Stimulated activated CD4-positive, alpha-beta T cell treated with anti-CD3 and anti-CD28 coated beads, TNF-alpha, amount 100 ng/mL, for 1 hour (primary cell): ENCODE data around the gene DDOST.

ENCODE experiments used
- DNase-seq, 3 donors: peaks; one replicate each; pipeline ENCODE4 v3.0.0-alpha.2; 2020; ENCODE audit warnings: low read depth in 3 of 3, low spot score in 1 of 3

The DDOST gene

DNA sequence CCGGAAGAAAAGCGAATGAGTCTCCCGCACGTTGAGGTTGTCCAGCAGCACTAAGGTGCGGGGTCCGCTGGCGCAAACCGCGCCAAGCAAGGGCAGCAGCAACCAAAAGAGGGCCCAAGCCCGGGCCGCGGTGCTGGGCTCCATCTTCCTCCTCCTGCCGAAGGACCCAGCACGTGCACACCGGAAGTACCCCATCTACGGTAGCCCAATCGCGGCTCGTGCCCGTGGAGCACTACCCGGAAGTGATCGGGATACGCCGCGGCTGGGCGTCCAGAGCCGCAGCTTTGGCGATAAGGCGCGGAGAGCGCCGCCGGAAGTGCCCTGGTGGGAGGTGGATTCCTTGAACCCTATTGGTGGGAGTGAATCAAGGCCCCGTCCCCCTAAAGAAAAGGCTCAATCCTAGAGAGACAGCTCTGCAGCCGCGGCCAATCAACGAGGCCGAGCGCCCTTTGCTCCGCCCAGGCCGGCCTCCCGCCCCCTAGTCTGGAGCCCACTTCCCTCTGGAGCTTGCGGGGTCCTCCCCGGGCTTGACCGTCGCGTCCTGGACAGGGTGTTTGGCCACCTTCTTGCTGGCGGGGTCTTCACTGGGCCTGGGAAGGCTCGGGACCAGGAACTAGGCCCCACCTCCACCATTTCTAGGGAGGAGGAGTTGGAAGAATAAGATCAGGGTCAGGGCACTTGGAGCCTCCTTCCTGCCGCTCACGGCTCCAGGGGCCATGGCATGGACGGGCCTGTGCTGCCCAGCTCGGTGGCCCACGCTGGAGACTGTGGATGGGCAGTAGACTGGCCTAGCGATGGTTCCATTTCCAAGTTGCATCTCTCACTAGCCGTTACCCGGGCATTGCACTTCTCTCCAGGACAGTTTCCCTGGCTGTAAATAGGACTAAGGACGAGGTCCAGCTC lies at the start of gene DDOST:
Gene DDOST, minus strand, starts transcription at position 163 of the 903 bp plus-strand sequence. Its CDS starts 19 bp downstream, at position 144.
- peak; percentile 85 to 86 (median 85) for DNase-seq

DNA sequence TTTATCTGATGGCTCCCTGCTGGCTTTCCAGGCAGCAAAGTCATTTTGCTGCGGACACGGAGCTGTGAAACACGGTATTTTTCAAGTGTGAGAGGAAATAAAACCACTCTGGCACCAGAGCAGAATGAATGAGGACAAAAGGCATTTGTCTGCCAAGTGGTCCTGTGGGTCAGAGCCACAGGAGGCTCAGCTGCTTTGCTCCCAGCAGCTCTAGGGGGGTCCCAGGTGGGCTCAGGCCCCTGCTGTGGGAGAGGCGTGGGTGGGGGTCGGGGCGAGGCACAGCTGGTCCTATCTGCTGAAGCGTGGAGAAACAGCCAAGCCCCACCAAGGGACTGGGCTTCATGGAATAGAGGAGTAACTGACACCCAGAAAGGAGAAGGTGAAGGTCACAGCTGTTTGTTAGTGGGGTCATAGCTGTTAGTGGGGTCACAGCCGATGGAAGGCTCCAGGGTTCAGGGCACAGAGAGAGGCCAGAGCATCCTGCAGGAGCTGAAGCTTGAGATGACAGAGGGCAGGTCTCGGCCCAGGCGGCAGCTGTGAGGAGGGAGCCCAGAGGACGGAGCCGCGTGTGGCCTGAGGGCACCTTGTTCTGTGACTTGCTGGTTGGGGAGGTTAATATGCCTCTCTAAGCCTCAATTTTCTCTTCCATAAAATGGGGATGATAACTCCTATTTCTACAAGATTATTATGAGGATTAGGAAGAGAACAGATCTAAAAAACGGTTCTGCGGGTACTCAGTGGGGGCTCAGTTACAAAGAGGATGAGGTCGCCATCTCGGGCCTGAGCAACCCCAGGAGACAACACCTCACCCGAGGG lies 49.5 kb upstream of the DDOST start:
- no peak for DNase-seq

DNA sequence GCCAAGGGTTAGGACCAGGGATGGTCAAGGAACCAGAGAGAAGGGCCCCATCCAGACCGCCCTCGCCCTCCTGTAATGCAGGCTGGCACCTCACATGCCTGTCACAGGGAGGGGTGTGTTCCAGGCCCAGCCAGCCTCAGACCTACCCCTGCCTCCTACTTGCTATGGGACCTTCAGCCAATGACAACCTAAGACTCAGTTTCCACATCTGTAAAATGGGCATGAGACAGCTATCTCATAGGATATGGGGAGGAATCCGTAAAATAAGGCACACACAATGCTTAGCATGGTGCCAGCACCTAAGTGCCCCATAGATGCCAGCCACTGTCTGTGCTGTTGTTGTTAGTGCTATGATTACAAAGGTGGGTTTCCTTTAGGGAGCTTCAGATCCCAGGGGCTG lies 48.7 kb upstream of the DDOST start:
- no peak for DNase-seq

DNA sequence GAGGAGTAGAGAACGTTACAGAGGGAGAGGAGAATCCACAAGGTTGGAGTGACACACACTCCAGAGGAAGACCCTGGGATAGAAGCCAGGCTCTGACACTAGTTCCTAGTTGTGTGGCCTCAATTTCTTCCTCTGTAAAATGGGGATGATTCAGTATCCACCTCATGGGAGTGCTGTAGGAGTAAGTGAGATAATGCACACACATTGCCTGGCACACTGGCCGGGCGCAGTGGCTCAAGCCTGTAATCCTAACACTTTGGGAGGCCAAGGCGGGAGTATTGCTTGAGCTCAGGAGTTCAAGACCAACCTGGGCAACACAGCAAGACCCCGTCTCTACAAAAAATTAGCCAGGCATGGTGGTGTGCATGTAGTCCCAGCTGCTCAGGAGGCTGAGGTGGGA lies 47.7 kb upstream of the DDOST start:
- DNase-seq = no peak

DNA sequence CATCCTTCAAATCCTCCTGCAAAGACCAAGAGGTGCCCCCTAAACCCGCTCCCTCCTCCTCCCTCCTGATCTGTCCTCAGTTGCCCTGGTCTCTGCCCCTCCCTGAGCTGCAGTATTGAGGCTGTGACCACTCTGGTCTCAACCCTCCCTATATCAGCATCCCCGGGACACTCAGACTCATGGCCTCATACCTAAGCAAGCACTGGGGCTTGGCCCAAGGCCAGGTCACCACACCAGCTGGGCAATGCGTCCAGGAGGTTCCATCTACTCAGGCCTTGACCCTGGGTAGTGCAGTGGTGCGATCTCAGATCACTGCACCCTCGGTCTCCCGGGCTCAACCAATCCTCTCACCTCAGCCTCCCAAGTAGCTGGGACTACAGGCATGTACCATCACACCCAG lies 46.9 kb upstream of the DDOST start:
- no peak for DNase-seq

DNA sequence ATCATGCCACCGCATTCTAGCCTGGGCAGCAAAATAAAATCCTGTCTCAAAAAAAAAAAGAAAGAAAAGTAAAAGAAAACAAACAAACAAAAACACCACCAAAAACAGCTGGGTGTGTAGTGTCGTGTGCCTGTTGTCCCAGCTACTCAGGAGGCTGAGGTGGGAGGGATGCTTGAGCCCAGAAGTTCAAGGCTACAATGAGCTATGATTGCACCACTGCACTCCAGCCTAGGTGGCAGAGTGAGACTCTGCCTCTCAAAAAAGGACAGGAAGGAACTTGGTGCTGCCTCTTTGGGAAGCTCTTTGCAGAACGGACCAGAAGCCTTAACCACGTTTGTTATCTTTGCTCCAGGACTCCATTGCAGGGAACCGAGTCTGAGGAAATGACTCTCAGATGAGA lies 45.7 kb upstream of the DDOST start:
- no peak for DNase-seq

DNA sequence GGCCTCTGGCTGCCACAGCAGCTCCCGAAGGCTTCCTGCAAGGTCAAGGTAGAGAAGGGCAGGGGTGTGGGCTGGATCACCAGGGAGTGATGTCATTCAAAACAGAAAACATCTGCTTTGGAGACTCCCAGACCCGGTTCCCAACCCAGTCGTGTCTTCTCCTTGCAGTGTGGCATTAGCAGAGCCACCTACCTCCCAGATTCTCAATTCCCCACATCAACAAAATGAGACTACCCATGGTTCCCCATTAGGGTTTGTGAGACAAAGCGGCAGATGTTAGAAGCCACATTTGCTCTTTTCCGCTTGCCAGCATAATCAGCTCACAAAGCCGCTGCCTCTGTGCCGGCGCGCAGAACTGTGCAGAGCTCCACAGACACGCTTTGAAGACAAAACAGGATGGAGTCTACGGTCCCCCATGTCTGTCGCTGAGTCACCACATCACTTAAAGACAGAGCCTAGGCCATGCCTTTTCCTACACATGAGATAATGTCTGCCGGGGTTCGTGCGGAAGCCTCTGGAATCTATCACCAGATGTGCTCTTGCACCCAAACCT lies 44.1 kb upstream of the DDOST start:
- DNase-seq = no peak

DNA sequence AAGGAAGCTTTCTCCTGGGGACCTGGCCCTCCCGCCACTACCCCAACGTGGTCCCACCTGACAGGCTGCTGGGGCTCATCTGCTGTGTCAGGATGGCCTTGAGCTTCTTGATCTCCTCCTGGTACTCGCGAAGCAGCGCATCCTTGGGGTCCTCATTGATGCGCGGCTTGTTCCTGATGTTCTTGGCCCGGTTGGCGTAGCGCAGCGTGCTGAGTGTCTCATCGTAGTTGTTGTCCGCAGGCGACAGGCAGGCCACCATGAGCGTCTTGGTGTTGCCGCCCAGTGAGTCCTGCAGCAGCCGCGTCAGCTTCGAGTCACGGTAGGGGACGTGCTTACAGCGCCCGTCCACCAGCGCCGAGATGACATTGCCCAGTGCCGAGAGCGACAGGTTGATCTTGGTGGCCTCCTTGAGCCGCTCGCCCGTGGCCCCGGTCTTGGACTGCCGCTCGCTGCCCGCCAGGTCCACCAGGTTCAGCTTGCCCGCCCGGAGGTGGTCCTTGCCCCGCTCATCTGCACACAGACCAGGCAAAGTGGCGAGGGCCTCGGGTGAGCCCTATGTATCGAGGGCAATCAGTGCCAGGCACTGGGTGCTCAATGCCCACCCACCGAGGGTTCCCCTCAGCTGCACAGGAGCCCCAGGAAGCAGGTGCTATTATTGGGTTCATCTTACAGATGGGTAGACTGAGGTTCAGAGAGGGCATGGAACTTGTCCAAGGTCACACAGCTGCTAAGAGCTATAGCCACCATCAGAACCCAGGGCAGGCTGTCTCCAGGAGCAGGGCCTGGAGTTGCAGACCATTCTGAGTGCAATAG lies 43.4 kb upstream of the DDOST start:
- DNase-seq = no peak

DNA sequence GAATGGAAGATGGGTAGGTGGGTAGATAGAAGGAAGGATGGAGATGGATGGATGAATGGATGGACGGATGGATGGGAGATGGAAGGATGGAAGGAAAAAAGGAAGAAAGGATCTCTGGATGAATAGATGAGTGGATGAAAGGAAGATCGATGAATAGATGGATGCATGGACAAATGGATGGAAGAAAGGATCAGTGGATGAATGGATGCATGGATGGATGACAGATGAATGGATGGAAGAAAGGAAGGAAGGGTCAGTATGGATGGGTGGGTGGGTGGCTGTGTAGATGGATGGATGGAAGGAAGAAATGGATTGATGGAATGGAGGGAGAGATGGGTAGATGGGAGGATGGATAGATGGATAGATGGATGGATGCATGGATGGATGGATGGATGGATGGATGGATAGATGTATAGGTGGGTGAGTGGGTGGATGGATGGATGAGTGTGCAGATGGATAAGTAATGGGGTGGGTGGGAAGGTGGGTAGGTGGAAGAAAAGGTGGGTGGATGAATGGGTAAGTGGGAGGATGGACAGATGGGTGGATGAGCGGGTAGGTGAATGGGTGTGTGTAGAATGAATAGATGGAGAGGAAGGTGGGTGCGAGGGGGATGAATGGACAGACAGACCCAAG lies 42.1 kb upstream of the DDOST start:
- DNase-seq = no peak

DNA sequence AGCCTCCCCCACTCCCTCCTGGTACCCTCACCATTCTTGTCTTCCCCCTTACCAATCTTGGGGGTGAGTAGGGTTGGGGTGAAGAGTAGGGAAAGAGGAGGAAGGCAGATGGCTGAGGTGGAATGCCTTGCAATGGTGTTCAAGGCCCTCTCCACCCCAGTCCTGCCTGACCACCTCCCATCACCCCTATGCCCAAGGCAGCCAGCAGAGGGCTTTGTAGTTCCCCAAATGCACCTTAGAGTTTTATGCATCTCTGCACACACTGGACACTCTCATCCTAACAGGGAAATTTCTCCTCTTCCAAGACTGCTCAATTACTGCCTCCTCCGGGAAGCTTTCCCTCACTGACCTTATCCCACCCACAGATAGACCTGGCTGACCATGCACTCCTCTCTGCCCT lies 41.2 kb upstream of the DDOST start:
- no peak for DNase-seq

DNA sequence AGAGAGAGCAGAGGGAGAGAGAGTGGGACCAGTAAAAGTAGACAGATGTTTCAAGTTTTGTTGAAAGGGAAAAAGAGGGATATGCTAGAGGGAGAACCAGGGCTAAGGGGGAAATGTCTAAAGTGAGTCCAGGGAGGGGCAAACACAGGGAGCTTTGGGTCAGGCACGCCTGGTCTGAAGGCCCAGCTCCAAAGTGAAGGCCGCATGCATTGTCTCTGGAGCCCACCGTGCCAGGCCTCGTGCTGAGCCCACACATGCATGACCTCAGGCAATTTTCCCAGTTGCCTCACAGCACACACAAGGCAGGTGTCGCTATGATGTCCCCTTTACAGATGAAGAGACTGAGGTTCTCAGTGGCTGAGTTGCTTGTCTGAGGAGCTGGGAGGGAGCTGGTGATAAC lies 40.7 kb upstream of the DDOST start:
- no peak for DNase-seq

DNA sequence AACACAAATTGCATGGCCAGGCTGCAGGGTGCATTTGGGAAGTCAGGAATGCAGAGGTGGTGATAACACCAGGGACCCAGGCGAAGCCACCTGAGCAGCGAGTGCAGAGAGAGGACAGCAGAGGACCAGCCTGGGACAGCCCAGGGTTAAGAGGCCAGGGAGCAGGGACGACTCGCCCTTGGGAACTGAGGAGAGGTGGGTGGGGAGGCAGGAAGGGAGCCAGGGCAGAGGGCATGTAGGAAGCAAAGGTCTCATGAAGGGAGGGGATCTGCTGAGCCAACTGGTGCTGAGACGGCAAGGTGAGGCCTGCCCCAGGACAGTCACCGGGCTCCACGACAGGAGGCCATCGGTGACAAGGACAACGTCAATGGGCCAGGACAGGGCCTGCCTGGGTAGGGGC lies 40.3 kb upstream of the DDOST start:
- no peak for DNase-seq

DNA sequence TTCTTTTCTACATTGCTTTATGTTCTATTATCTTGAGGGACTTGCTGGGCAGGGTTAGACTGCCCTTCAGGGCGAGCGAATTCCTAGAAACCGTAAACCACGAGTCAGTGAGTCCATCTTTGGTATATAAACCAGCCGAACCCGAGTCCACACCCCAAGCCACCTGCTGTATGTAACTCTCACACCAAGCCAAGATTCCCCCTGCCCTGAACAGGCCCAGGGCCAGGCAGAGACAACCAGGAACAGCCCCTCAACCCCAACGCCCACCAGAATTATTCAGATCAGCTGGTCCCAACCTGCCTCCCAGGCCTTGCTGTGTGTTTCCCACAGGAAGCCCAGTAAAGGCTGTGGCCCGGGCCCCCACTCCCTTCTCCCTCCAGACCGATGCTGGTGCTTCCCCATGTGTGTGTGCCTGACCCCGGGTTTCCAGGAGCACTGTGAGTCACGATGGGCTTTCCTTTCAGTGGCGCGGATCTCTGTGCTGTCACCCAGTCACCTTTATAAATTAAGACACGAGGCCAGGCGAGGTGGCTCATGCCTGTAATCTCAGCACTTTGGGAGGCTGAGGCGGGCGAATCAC lies 39.6 kb upstream of the DDOST start:
- DNase-seq = no peak

DNA sequence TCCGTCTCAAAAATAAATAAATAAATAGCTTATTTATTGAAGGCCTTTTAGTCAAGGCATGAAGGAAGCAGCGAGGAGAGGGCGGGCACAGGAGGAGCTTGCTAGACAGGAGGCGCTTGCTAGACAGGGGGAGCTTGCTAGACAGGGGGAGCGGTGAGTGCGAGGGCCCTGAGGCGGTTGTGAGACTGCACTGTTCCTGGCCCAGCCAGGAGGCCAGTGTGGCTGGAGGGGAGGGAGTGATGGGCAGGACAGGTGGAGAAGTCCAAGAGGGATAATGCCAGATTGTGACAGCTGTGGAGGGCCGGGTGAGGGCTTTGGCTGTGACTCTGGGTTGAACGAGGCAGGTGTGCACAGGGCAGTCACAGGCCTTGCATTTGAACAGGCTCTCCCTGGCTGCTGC lies 38.4 kb upstream of the DDOST start:
- DNase-seq = no peak

DNA sequence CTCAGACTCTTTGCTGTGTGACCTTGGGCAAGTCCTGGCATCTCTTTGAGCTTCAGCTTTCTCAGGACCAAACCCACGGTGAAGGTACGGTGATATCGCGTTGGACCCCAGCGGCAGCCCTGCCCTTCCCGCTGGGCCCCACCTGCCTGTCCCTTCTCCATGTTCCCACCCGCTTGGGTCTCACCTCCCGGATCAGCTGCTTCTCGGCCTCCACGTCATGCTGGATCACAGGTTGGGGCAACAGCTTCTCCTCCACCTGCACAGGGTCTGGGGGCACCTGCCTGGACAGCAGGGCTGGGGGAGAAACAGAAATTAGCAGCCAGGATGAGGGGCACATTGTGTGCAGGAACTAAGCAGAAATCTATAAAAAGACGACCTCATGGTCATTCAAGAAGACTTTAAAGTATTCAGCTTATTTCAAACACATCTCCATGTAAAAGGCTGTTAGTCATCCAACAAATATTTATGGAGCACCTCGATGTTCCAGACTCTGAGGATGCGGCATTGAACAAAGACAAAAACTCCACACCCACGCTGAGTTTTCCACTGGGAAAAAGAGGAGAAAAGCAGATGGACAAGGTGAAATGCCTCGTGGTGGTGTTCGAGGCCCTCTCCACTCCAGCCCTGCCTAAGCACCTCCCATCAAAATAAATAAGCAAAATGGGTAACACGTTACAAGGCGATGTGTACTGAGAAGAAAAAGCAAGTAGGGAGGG lies 37.2 kb upstream of the DDOST start:
- DNase-seq = no peak

DNA sequence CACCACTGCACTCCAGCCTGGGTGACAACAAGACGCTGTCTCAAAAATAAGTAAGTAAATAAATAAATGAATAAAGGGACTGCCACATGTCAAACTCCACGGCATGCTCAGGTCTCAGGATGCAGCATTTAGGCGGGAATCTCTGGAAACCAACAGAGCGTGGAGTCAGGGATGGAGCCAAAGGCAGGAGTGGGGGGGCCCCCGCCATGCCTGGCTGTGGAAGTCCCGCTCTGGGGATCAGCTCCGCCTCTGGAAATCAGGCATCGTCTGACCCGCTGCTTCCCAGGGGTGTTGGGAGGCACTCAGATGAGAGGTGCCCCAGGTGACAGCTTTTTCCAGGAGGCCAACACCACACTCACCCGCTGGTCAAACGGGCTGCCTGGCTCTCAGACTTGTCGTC lies 36.4 kb upstream of the DDOST start:
- DNase-seq = no peak

DNA sequence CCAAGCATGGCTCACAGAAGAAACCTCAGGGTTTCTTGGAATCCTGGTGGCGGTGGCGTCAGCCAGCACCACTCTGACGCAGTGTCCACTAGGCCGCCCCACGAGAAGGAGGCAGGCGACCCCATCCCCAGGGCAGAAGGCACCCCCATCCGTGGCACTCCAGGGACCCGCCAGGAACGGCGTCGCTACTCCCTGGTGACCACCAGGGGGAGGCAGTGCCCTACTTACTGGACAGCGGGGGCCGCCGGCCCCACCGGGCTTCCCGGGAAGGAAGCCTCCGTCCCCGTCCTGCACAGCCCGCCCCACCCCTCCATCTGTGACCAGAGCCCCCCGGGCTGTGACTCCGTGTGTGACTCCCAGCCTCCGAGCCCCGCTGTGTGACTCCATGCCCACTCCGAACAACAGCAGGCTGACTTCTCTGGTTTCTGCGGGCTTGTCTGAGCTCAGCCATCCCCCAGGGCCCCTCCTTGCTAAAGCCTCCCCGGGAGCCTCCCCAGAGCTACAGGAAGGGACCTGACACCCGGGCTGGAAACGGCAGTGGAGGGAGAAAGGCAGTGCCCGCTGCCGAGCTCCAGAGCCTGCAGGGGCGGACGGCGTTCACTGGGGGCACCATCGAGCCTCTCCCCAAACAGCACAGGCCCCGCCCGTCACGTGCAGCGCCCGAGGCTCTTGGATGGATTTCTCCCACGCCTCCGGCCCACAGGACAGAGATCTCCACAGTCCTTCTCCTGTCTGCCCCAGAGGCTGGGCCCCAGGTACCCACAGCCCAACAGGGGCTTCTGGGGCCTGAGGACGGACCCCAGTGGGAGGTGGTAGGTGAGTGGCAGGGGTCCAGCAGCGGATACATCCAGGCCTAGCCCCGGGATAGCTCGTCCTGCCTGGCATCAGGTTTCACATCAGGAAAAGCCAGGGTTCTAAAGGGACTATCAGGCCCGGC lies 35.5 kb upstream of the DDOST start:
- DNase-seq = peak; percentile 13 to 61 (median 54)

DNA sequence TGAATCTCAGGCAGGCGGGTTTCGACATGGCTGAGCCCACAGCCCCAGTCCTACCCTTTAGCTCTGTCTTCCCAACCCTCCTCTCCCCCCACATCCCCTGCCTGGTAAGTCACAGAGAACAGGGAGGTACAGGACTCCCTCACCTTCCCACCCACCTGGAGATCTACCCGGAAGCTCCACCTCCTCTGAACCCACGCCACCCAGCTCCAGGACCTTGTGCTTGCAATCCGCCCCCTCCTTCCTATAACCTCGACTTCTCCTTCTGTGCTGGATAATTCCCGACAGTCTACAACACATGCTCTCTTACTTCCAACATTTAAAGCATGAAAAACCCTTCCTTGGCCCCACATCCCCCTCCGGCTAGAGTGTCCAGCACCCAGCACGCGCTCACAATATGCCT lies 34.3 kb upstream of the DDOST start:
- DNase-seq = no peak

DNA sequence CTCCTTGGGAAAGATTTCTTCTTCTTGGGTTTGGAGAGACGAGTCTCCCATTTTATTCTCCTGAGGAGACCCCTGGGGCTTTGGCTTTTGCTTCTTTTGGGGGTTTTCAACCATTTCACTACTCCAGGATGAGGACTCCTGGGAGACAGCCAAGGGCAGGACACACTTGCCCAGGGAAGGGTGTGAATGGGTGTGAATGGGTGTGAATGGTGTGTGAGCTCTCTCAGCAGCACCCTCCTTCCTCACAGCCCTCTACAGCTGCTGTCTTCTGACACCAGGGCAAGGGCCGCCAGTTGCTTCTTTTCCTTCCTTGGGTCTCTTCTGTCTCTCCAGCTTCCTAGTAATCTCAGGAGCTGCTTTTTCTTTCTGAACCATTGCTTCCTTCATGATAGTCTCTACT lies 32.5 kb upstream of the DDOST start:
- no peak for DNase-seq
